Stimulated activated CD8-positive, alpha-beta memory T cell treated with anti-CD3 and anti-CD28 coated beads, Interleukin-4, amount 100 ng/mL, for 1 hour (primary cell): ENCODE results near the gene MYO1D.
A peak's percentile ranks its signal among the peaks of the same experiment; 100 is the strongest.
"Not testable (repeated sequence)": the region's sequence is repeated elsewhere in the genome, so short reads cannot be mapped to it uniquely, and the experiment has no call there.

Source experiments
- DNase-seq, 2 donors: peaks; one replicate each; pipeline ENCODE4 v3.0.0-alpha.2; 2020; ENCODE audit warnings: low read depth in 2 of 2, low spot score in 1 of 2

Gene MYO1D

GRCh38 chr17:32692179-32692578 is 184.7 kb downstream of the MYO1D start:
- no peak for DNase-seq

GRCh38 chr17:32689348-32689747 is 187.6 kb downstream of the MYO1D start:
- DNase-seq: no peak

GRCh38 chr17:32688221-32688620 is 188.7 kb downstream of the MYO1D start:
- no peak for DNase-seq

- DNase-seq: no peak
Measured at GRCh38 chr17:32684087-32684958, 192.6 kb downstream of the MYO1D start.

- no peak for DNase-seq
Measured at GRCh38 chr17:32673964-32674363, 203.0 kb downstream of the MYO1D start.

- DNase-seq: no peak
Measured at GRCh38 chr17:32672711-32673110, 204.2 kb downstream of the MYO1D start.

GRCh38 chr17:32671896-32672295 is 205.0 kb downstream of the MYO1D start:
- DNase-seq: no peak

- no peak for DNase-seq
Measured at GRCh38 chr17:32664936-32665583, 211.9 kb downstream of the MYO1D start.

- DNase-seq: no peak
Measured at GRCh38 chr17:32660496-32660985, 216.4 kb downstream of the MYO1D start.

GRCh38 chr17:32659419-32659842 is 217.5 kb downstream of the MYO1D start:
- peak; percentile 37 to 39 for DNase-seq

- no peak for DNase-seq
Measured at GRCh38 chr17:32658470-32659418, 218.2 kb downstream of the MYO1D start.

GRCh38 chr17:32656886-32657285 is 220.0 kb downstream of the MYO1D start:
- no peak for DNase-seq

GRCh38 chr17:32654324-32654723 is 222.6 kb downstream of the MYO1D start:
- no peak for DNase-seq

GRCh38 chr17:32651084-32651483 is 225.8 kb downstream of the MYO1D start:
- DNase-seq: no peak

- DNase-seq: no peak
Measured at GRCh38 chr17:32648450-32648849, 228.5 kb downstream of the MYO1D start.

- no peak for DNase-seq
Measured at GRCh38 chr17:32646941-32647340, 230.0 kb downstream of the MYO1D start.

GRCh38 chr17:32641514-32641913 is 235.4 kb downstream of the MYO1D start:
- DNase-seq: not testable (repeated sequence)

GRCh38 chr17:32636598-32637218 is 240.2 kb downstream of the MYO1D start:
- DNase-seq: no peak

GRCh38 chr17:32634167-32634566 is 242.8 kb downstream of the MYO1D start:
- no peak for DNase-seq

GRCh38 chr17:32631341-32632096 is 245.4 kb downstream of the MYO1D start:
- DNase-seq: no peak
